Measurements from ENCODE around the gene AGPAT2. TPM values are rescaled to one million over a fixed set of nuclear protein-coding genes. Genes with fewer than 3 reads are reported as not detected.

The AGPAT2 gene
- total and polyA plus RNA-seq, 2 donors (not counting 1 experiment from before 2014, with no cell fraction given) = 25.1 to 28.4 TPM

GRCh38 chr9:136626066-136626725, 61.1 kb downstream of the AGPAT2 start:
- no peak for DNase-seq
- POLR2A ChIA-PET = no interaction called here

More at GRCh38 chr9:136626066-136626725, 61.1 kb downstream of the AGPAT2 start:
- Histone ChIP-seq H3K4me2 (replicated peaks; ENCODE audit: low read depth, low read length, poor library complexity, severe bottlenecking) (no peak overlapping the region), H3K79me2 (ENCODE audit: control insufficient read depth, insufficient read depth, low read length) (no peaks in the 10 kb centered on the region), H3K36me3 (replicated peaks in 1 of 2; ENCODE audit: control extremely low read depth in 1 of 2, control insufficient read depth in 1 of 2, extremely low read depth in 1 of 2, insufficient read depth in 2 of 2, low read length in 1 of 2) (no peaks in the 10 kb centered on the region), H4K20me1 (ENCODE audit: control insufficient read depth, insufficient read depth, low read length, poor library complexity, severe bottlenecking) (no peaks in the 10 kb centered on the region), H3K27ac (ENCODE audit: low read length in 2 of 2) (no peak overlapping the region), H3K4me3 (ENCODE audit: control extremely low read depth in 1 of 5, extremely low read depth in 1 of 5, insufficient read depth in 1 of 5, low read depth in 2 of 5, low read length in 4 of 5) (no peak overlapping the region), H3K4me1 (ENCODE audit: control insufficient read depth in 2 of 2, insufficient read depth in 2 of 2, low read length in 2 of 2) (peaks cover 22 to 33% of the 10 kb centered on the region in 2 donors), H3K9me3 (ENCODE audit: control extremely low read depth in 1 of 3, control insufficient read depth in 2 of 3, insufficient read depth in 1 of 3, low read length in 2 of 3) (no peaks in the 10 kb centered on the region), H2AFZ (ENCODE audit: insufficient read depth, low read depth, low read length, poor library complexity, severe bottlenecking) (no peak overlapping the region), H3K9ac (ENCODE audit: low read length) (no peak overlapping the region), H3K27me3 (replicated peaks in 1 of 4; ENCODE audit: control extremely low read depth in 1 of 4, control insufficient read depth in 3 of 4, insufficient read depth in 4 of 4, low read length in 3 of 4) (peaks cover 0 to 43% (median 2%) of the 10 kb centered on the region in 4 experiments)
- Mint-ChIP-seq H3K27ac (no peak overlapping the region), H3K9me3 (ENCODE audit: insufficient read depth) (no peaks in the 10 kb centered on the region), H3K4me3 (no peak overlapping the region), H3K27me3 (peaks cover 12% of the 10 kb centered on the region), H3K4me1 (peaks cover 9% of the 10 kb centered on the region)
- TF ChIP-seq CTCF (IDR thresholded peaks at IDR 0.05) (no peak), EZH2 (IDR thresholded peaks at IDR 0.05; ENCODE audit: borderline replicate concordance, insufficient read depth, low read depth, low read length, poor library complexity, severe bottlenecking) (no peak)
- CTCF ChIA-PET = interaction anchor here (7.3 kb wide), 1 partner anchor 139 kb away, joined by 153 read pairs; no protein-coding TSS in a partner anchor
- WGBS (ENCODE audit: insufficient coverage) = 96% methylated on average over 18 of the region's 30 CpGs
- intact Hi-C loops (cut with micrococcal nuclease) = no loop called here
- no peak for ATAC-seq (ENCODE audit: low read depth)

Data from B cell (primary cell).